Measurements from ENCODE around the gene ABLIM3. TPM values are rescaled to one million over a fixed set of nuclear protein-coding genes. Genes with fewer than 3 reads are reported as not detected.

Gene ABLIM3
- polyA plus RNA-seq, 1 donor, result 7.2 TPM

Other genes with a start within 250 kb of the ABLIM3 start
- gene SH3TC2, start 78.4 kb upstream of the ABLIM3 start, polyA plus RNA-seq, result 0.72 TPM
- gene AFAP1L1, start 130.4 kb downstream of the ABLIM3 start, polyA plus RNA-seq, result 9.6 TPM
- gene GRPEL2, start 204.0 kb downstream of the ABLIM3 start, polyA plus RNA-seq, result 18.2 TPM
- gene PCYOX1L, start 216.6 kb downstream of the ABLIM3 start, polyA plus RNA-seq, result 48.7 TPM
- 4.0 TPM for gene IL17B, start 237.8 kb downstream of the ABLIM3 start, polyA plus RNA-seq